ENCODE results near the gene ADAMTSL2.

The ADAMTSL2 gene

DNA sequence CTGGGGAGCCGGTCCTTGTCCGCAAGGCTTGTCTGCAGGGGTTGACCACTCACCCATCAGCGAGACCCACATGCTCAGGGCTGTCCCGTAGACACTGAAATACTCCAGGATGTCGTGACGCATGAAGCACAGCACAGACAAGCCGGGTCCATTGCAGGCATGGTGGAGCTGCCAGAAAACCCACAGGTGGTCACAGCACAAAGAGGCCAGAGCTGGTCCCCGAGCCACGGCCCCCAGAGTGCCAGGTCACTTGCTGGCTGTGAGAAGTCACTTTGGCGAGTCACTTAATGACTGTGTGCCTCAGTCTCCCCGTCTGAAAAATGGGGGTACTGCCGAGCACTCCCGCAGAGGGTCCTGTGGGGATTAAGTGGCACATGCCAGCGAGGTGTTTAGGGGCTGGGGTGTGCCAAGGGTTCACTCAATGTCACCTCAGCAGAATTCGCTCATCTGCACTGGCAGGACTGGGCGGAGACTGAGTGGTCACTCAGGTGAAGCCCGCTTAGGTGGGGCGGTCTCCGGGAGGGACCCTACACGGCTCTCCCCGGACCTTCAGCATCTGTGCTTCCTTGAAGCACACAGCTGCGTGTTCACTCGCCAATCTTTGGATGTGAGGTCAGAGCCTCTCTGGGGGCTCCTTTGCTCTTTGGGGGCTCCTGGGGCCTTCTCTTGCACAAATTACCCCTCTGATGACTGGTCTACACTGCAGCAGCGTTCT lies 14.2 kb upstream of the ADAMTSL2 start:
- no peak overlapping the region for H3K4me3 ChIP-seq (ENCODE audit: low read length)
- TF ChIP-seq, protein P1, sequence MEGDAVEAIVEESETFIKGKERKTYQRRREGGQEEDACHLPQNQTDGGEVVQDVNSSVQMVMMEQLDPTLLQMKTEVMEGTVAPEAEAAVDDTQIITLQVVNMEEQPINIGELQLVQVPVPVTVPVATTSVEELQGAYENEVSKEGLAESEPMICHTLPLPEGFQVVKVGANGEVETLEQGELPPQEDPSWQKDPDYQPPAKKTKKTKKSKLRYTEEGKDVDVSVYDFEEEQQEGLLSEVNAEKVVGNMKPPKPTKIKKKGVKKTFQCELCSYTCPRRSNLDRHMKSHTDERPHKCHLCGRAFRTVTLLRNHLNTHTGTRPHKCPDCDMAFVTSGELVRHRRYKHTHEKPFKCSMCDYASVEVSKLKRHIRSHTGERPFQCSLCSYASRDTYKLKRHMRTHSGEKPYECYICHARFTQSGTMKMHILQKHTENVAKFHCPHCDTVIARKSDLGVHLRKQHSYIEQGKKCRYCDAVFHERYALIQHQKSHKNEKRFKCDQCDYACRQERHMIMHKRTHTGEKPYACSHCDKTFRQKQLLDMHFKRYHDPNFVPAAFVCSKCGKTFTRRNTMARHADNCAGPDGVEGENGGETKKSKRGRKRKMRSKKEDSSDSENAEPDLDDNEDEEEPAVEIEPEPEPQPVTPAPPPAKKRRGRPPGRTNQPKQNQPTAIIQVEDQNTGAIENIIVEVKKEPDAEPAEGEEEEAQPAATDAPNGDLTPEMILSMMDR (conservative IDR thresholded peaks at IDR 0.05; ENCODE audit: low read depth, low read length) = no peak
- no peak for DNase-seq (ENCODE audit: low read depth)

DNA sequence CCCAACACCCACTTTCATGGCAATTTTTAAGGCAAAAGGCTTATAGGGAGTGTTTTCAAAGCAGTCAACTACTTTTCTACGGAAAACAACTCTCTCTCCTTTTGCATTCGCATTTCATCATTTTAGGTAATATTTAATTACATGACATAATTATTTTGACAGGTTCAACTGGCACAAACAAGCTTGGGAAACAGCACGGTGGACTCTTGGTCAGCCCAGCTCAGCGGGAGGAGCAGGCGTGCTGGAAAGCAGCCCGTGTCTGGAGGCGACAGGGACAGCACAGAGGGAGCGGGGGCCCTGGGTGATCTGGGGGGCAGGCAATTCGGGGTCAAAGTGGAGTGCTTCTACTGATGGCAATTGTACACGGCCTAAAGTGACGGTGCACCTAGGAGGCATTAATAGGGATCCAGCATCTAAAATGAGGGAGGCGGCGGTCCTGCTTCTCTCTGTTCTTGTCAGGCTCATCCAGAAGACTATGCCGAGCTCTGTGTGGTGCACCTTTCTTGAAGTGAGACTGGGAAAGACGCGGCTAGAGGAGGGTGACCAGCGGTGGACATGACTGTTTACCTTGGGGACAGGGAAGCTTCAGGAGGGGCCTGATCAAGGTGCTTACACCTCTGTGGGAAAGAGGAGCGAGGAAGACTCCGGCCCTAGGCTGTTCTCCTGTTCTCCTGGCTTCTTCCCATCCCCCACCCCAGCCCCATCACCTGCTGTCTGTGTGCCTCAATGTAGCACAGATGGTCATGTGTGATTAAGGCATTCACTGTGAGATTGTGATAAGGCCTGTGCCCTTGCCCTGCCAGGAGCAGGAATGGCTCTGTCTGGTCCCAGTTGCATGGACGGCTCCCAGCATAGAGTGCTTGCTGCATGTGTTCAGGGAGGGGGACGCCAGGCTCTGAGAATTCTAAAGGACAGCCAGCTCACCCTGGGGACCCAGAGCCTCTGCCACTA lies 13.1 kb upstream of the ADAMTSL2 start:
- H3K4me3 ChIP-seq (ENCODE audit: low read length) = no peak overlapping the region
- peak; percentile 51 for DNase-seq (ENCODE audit: low read depth)
- TF ChIP-seq, protein P1 (conservative IDR thresholded peaks at IDR 0.05; ENCODE audit: low read depth, low read length) = no peak

DNA sequence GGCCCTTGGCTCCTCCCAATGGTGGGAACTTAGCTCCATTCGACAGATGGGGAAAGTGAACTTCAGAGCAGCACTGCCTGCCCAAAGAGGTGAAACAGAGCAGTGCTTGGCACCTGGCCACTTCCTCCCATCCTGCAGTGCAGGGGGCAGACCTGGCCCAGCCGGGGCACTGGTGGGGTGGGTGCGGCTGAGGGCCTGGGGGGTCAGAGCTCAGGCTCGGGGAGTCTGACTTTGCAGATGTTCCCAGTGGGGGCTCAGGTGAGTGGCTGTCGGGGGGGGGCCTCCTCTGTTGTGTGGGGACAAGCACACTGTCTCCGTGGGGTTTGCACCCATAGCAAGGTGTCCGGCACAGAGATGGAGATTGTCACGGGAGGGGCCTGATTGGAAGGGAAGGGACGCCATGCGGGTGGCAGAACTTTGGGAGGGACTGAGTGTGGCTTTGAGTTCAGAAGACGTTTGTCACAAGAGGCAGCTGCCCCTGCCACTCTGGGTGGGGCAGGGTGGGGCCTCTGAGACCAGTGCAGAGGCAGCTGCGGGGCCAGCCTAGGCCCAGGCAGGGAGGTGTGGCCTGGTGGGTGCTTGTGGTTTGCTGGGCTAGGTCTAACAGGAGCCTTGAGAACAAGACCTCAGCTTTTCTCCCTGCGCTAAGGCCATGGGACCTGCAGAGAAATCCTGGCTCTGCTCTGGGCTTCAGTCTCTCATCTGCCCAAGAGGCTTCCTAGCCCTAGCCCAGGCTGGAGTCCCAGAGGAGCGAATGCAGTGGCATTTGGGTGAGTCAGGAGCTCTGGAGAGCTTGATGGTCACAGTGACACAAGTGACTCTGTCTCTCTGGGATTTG lies 12.2 kb upstream of the ADAMTSL2 start:
- no peak for DNase-seq (ENCODE audit: low read depth)
- TF ChIP-seq, protein P1 (conservative IDR thresholded peaks at IDR 0.05; ENCODE audit: low read depth, low read length) = no peak

DNA sequence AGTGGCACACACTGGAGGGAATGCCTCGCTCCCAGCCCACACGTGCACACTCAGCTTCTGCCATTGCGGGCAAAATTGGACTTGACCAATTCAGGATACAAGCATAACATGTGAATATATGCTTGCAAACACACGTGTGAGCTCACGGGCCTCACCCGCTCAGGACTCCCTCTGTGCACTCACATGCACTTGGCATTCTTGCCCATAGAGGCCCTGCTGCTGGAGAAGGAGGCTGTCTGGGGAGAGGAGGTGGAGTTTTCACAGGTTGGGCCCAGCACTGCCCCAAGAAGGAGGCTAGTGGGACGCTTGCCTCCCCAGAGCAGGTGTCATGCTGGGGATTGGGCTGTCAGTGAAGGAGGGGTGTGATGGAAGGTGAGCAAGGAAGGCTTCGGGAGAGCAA lies 11.4 kb upstream of the ADAMTSL2 start:
- no peak overlapping the region for H3K4me3 ChIP-seq (ENCODE audit: low read length)
- no peak for DNase-seq (ENCODE audit: low read depth)
- TF ChIP-seq, protein P1 (conservative IDR thresholded peaks at IDR 0.05; ENCODE audit: low read depth, low read length) = peak; percentile 32

More for the DNA sequence above, 12.2 kb upstream of the ADAMTSL2 start:
- no peak overlapping the region for H3K4me3 ChIP-seq (ENCODE audit: low read length)

DNA sequence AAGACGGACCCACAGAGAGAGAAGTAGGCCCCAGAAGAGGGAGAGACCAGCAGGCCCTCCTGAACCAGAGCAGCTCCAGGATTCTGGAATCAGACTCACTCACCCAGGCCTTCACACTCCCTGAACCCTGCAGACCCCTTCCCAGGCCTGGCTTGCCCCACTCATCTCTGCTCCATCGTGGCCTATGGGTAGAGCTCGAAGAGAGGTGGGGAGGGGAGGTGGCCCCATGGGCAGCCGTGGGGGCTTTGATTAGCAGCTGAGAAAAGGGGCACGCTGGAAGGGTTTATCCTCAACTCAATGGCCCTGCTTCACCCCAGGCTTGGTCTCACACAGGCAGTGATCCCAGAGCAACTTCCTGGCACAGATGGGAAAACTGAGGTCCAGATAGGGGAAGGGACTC lies 10.4 kb upstream of the ADAMTSL2 start:
- H3K4me3 ChIP-seq (ENCODE audit: low read length) = no peak overlapping the region
- DNase-seq (ENCODE audit: low read depth) = no peak
- TF ChIP-seq, protein P1 (conservative IDR thresholded peaks at IDR 0.05; ENCODE audit: low read depth, low read length) = no peak

DNA sequence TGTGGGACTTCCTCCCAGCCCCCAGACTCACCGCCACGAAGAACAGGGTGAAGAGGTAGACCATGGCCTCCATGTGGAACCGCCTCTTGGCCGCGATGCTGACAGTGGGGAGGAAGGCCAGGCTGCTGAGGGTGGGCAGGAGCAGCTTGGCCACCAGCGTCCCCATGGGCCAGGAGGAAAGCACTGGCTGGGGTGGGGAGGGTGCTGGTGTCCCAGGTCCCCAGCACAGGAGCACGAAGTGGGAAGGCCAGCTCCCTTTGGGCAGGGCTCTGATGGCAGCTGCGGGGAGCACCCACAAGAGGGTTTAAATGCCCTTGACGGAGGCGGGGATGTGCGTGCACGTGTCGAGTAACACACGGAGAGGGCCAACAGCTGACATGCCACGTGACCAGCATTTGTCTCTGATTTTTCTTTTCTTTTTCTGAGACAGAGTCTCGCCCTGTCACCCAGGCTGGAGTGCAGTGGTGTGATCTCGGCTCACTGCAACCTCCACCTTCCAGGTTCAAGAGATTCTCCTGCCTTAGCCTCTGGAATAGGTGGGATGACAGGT lies 9.8 kb upstream of the ADAMTSL2 start, which contains the start of gene MYMK:
MYMK (minus strand) TSS at position 281 of the 550 bp plus-strand sequence; CDS start at position 166, 115 bp downstream.
- H3K4me3 ChIP-seq (ENCODE audit: low read length) = no peak within 1 kb of the TSS
- TF ChIP-seq, protein P1 (conservative IDR thresholded peaks at IDR 0.05; ENCODE audit: low read depth, low read length) = no peak
- DNase-seq (ENCODE audit: low read depth) = no peak

Measured in retinal pigment epithelial cell (primary cell).